Natural killer cell (primary cell): ENCODE measurements around the gene SAA1. TPM values are rescaled to one million over a fixed set of nuclear protein-coding genes. Genes with fewer than 3 reads are reported as not detected.
"Not testable (repeated sequence)": the region's sequence is repeated elsewhere in the genome, so short reads cannot be mapped to it uniquely, and the experiment has no call there.

ENCODE experiments used
- ATAC-seq, 3 donors: fragments of 150-1000 bp in 2 of 3; fragments of 200-7000 bp in 1 of 3; cut with Tn5 transposase; 1 replicate in 1 of 3; 2 replicates in 2 of 3; pipeline ENCODE4 v1.10.0; 2021; ENCODE audit warnings: mild to moderate bottlenecking in 2 of 3, moderate library complexity in 2 of 3
- DNase-seq, 2 donors: peaks; one replicate each; pipeline versions ENCODE4 v3.0.0 to v3.0.0-alpha.2; 2013 to 2021; ENCODE audit warnings: mixed read lengths in 1 of 2
- H3K27ac ChIP-seq: one replicate; pipeline ENCODE4 v1.5.1; 2013; ENCODE audit warnings: mild to moderate bottlenecking, low read length
- H3K27me3 ChIP-seq: one replicate; pipeline ENCODE4 v1.6.1; 2013; ENCODE audit warnings: low read length; ENCODE audit not compliant: control insufficient read depth, insufficient read depth
- H3K36me3 ChIP-seq: one replicate; pipeline ENCODE4 v1.6.1; 2013; ENCODE audit warnings: low read length; ENCODE audit not compliant: control insufficient read depth, insufficient read depth
- H3K4me1 ChIP-seq: one replicate; pipeline ENCODE4 v1.6.1; 2013; ENCODE audit warnings: low read length; ENCODE audit not compliant: control insufficient read depth, insufficient read depth
- H3K4me3 ChIP-seq: one replicate; pipeline ENCODE4 v1.5.1; 2013; ENCODE audit warnings: low read length
- H3K9me3 ChIP-seq: one replicate; pipeline ENCODE4 v1.6.1; 2013; ENCODE audit warnings: low read length; ENCODE audit not compliant: control insufficient read depth, insufficient read depth
- H3K27ac Mint-ChIP-seq, 2 donors: one replicate each; pipeline ENCODE4 v1.8.0; 2022; ENCODE audit warnings: mild to moderate bottlenecking in 2 of 2, mixed read lengths in 2 of 2, moderate library complexity in 1 of 2
- H3K27me3 Mint-ChIP-seq, 2 donors: one replicate each; pipeline ENCODE4 v1.8.0; 2022; ENCODE audit warnings: low read depth in 2 of 2, mixed read lengths in 2 of 2
- H3K36me3 Mint-ChIP-seq: one replicate; pipeline ENCODE4 v1.8.0; 2022; ENCODE audit warnings: mixed read lengths
- H3K4me1 Mint-ChIP-seq, 2 donors: one replicate each; pipeline ENCODE4 v1.8.0; 2022; ENCODE audit warnings: mixed read lengths in 2 of 2
- H3K4me3 Mint-ChIP-seq: one replicate; pipeline ENCODE4 v1.8.0; 2022; ENCODE audit warnings: mild to moderate bottlenecking, moderate library complexity, mixed read lengths
- H3K9me3 Mint-ChIP-seq, 2 donors: one replicate each; pipeline ENCODE4 v1.8.0; 2022; ENCODE audit warnings: mixed read lengths in 2 of 2
- WGBS: methylation state at CpG from one replicate; pipeline ENCODE4 v1.1.7; 2013; ENCODE audit warnings: missing lambda C conversion rate; ENCODE audit not compliant: insufficient coverage; 5-methylcytosine and 5-hydroxymethylcytosine counted together
- intact Hi-C: fragments of 100-400 bp; cut with micrococcal nuclease; formaldehyde crosslinking; loops from one replicate; pipeline ENCODE4 v1.14.2; 2022
- total RNA-seq, 4 donors: library from RNA; stranded (reverse); fragments of 120-200 nt in 1 of 4; gene quantifications; one replicate each; pipeline versions ENCODE4 v1.2.3 to v1.2.4, GENCODE V29; 2013 to 2022
- TF ChIP-seq, protein P1 (sequence below): fragments of 200-600 bp; IDR thresholded peaks from one replicate; pipeline ENCODE4 v1.8.0; 2022; ENCODE audit warnings: antibody characterized with exemption

Gene SAA1
- total RNA-seq, 3 donors from 2014 or later (not counting 1 experiment from before 2014, with no cell fraction given): not detected

DNA sequence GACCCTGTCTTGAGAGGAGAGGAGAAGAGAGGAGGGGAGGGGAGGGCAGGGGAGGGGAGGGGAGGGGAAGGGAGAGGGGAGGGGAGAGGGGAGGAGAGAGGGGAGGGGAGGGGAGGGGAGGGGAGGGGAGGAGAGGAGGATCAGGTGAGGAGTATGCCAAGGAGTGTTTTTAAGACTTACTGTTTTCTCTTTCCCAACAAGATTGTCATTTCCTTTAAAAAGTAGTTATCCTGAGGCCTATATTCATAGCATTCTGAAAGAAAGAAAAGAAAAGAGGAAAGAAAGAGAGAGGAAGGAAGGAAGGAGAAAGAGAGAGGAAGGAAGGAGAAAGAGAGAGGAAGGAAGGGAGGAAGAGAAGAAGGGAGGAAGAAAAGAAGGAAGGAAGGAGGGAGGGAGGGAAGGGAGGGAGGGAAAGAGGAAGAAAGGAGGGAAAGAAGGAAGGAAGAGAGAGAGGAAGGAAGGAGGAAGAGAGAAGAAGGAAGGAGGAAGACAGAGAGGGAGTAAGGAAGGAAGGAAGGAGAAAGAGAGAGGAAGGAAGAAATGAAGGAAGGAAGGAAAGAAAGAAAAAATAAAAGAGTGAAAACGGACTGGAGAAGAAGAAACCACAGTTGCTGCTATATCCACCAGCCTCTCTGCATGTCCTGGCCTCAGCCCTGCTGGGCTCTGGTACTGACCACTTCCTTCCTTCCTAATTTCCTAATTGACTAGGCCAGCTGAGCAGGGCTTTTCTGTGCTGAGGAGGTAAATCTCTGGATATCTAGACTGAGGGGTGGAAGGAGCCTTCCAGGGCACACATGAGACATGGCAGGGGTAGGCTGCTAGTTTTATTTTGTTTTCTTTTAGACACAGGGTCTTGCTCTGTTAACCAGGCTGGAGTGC, 1.1 kb upstream of the SAA1 start:
- Histone ChIP-seq H3K36me3 (no peaks in the 10 kb centered on the region), H3K27me3 (no peaks in the 10 kb centered on the region), H3K4me1 (peaks cover 3% of the 10 kb centered on the region), H3K27ac (no peak overlapping the region), H3K9me3 (no peaks in the 10 kb centered on the region), H3K4me3 (no peak overlapping the region)
- Mint-ChIP-seq H3K4me1 (peaks cover 0 to 5% of the 10 kb centered on the region in 2 donors), H3K27ac (no peak overlapping the region), H3K36me3 (no peaks in the 10 kb centered on the region), H3K4me3 (no peak overlapping the region), H3K27me3 (peaks cover 0 to 3% of the 10 kb centered on the region in 2 donors), H3K9me3 (no peaks in the 10 kb centered on the region)
- ATAC-seq (no peak), DNase-seq (no peak)
- TF ChIP-seq, protein P1, sequence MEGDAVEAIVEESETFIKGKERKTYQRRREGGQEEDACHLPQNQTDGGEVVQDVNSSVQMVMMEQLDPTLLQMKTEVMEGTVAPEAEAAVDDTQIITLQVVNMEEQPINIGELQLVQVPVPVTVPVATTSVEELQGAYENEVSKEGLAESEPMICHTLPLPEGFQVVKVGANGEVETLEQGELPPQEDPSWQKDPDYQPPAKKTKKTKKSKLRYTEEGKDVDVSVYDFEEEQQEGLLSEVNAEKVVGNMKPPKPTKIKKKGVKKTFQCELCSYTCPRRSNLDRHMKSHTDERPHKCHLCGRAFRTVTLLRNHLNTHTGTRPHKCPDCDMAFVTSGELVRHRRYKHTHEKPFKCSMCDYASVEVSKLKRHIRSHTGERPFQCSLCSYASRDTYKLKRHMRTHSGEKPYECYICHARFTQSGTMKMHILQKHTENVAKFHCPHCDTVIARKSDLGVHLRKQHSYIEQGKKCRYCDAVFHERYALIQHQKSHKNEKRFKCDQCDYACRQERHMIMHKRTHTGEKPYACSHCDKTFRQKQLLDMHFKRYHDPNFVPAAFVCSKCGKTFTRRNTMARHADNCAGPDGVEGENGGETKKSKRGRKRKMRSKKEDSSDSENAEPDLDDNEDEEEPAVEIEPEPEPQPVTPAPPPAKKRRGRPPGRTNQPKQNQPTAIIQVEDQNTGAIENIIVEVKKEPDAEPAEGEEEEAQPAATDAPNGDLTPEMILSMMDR: no peak
- intact Hi-C loops: no loop called here
- WGBS: 29% methylated on average over 1 of the region's 1 CpG

DNA sequence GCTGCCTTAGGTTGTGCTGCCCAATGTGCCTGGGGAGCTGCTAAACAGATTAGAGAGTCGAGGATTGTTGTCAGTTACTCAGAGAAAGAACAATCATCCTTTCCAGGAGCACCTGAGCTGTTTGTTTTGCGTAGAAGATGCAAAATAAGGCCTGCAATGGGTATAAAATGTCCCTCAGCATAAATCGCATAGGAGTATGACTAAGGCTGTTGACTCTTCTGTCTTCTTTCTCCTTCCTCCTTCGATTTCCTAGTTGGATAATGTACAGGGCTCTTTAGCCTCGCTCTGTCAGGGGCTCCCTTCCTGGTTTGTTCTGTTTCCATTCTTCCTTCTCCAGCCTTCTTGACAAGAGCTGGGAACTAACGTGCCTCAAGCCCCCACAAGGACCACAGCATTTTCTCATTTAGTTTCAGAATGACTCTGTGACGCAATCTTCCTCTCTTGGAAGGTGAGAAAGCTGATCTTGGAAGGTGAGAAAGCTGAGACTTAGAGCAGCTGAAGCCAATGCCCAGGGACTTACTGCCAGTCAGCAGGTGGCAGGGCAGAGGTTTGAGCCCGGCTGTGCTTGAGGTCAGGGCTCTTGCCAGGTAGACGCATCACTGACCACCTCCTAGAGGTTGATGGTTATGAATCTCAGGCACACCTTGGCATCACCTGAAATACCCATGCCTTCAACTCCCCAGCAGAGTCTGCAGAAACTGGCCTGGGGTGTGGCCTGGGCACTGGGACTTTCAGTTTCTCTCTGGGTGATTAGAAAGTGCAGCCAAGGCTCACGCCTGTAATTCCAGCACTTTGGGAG, 1.5 kb downstream of the SAA1 start:
- H3K27ac Mint-ChIP-seq, H3K27me3 ChIP-seq, DNase-seq, H3K4me3 Mint-ChIP-seq, H3K9me3 Mint-ChIP-seq, H3K36me3 ChIP-seq, H3K4me1 Mint-ChIP-seq, H3K36me3 Mint-ChIP-seq, H3K4me1 ChIP-seq, H3K4me3 ChIP-seq, H3K27me3 Mint-ChIP-seq, intact Hi-C loops, H3K9me3 ChIP-seq: not testable (repeated sequence)
- WGBS: 78% methylated on average over 4 of the region's 10 CpGs
- H3K27ac ChIP-seq: peak overlapping the region; percentile 51
- peak in 2 of 3 donors; percentile 44 to 48 for ATAC-seq

DNA sequence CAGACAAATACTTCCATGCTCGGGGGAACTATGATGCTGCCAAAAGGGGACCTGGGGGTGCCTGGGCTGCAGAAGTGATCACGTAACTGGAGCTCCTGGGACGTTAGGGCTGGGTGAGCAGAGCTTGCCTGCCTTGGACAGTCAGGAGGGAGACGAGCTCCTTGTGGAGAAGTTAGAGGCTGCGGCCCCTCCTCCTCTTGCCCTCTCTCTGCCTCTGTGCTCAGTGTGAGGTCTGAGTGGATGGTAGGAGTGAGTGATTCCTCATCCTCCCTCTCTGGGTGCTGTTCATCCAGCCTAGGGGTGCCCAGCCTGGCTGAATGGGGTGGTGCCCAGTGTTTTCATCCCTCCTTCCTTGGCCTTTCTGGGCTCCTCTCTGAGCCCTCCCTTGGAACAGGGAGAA, 3.2 kb downstream of the SAA1 start:
- H3K27ac Mint-ChIP-seq, H3K27me3 ChIP-seq, H3K36me3 Mint-ChIP-seq, DNase-seq, H3K4me1 ChIP-seq, H3K36me3 ChIP-seq, H3K9me3 ChIP-seq, H3K9me3 Mint-ChIP-seq, ATAC-seq, H3K27me3 Mint-ChIP-seq, H3K4me3 Mint-ChIP-seq, H3K4me3 ChIP-seq, intact Hi-C loops, H3K4me1 Mint-ChIP-seq, H3K27ac ChIP-seq: not testable (repeated sequence)
- no CpG with 5 or more reads among the region's 5 CpGs for WGBS

DNA sequence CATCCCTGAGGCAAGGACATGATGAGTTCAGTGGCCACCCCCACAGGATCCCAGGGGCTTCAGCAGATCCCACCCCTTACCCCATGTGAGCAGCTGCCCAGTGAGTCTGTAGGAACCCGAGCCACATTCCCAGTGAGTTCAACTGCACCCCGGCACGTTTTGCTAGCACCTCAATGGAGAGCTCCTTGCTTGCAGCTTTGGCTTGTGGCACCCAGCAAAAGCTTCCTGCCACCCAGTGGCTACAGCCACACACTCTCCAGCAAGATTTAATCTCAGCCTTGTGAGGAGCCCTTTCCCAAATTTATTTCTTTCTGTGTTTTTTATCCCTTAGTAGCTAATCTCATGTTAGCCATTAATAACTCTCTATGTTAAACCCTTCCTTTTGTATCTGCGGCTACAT, 4.0 kb downstream of the SAA1 start:
- Histone ChIP-seq H3K27ac (no peak overlapping the region), H3K36me3 (no peaks in the 10 kb centered on the region), H3K27me3 (no peaks in the 10 kb centered on the region), H3K9me3 (no peaks in the 10 kb centered on the region), H3K4me3 (no peak overlapping the region), H3K4me1 (peaks cover 3% of the 10 kb centered on the region)
- DNase-seq: no peak
- Mint-ChIP-seq H3K27me3 (no peaks in the 10 kb centered on the region), H3K4me3 (no peak overlapping the region), H3K4me1 (no peaks in the 10 kb centered on the region), H3K9me3 (no peaks in the 10 kb centered on the region), H3K36me3 (no peaks in the 10 kb centered on the region), H3K27ac (no peak overlapping the region)
- TF ChIP-seq, protein P1: no peak
- intact Hi-C loops: no loop called here
- 83% methylated on average over 4 of the region's 4 CpGs for WGBS
- no peak for ATAC-seq
